MCF 10A (cell line): ENCODE data around the gene TNFRSF6B. TPM values are rescaled to one million over a fixed set of nuclear protein-coding genes. Genes with fewer than 3 reads are reported as not detected.
"Not testable (repeated sequence)": the region's sequence is repeated elsewhere in the genome, so short reads cannot be mapped to it uniquely, and the experiment has no call there.

Experiments
- Bru-seq: library from RNA; stranded (reverse); fragments of 400-500 nt; gene quantifications from one replicate; lab custom pipeline; 2021; lab: Mats Ljungman, UMichigan
- BruChase-seq, 2 experiments: library from RNA; stranded (reverse); fragments of 400-500 nt; gene quantifications; one replicate each; lab custom pipeline; 2021; lab: Mats Ljungman, UMichigan
- BruUV-seq: library from RNA; stranded (reverse); fragments of 400-500 nt; replicated peaks from 2 replicates; lab custom pipeline; 2021; lab: Mats Ljungman, UMichigan
- CTCF ChIA-PET: fragments of 300-600 bp; sonication (Branson Sonifier 250); formaldehyde crosslinking; extraction: SDS; loops from one replicate; lab custom pipeline; 2021; ENCODE audit warnings: antibody characterized with exemption, inconsistent platforms; lab: Yijun Ruan, JAX
- POLR2A ChIA-PET: fragments of 300-600, 350-650 bp; sonication (Branson Sonifier 250); formaldehyde crosslinking; extraction: SDS; loops from one replicate; lab custom pipeline; 2020; ENCODE audit warnings: antibody characterized with exemption, inconsistent platforms; lab: Yijun Ruan, JAX
- DNase-seq: peaks from one replicate; pipeline ENCODE4 v3.0.0-alpha.2; 2018; ENCODE audit not compliant: unreplicated experiment
- H3K27ac Mint-ChIP-seq: one replicate; pipeline ENCODE4 v1.8.0; 2022; ENCODE audit warnings: mild to moderate bottlenecking, low read depth, mixed read lengths; ENCODE audit not compliant: unreplicated experiment
- H3K27me3 Mint-ChIP-seq: one replicate; pipeline ENCODE4 v1.8.0; 2022; ENCODE audit warnings: mixed read lengths; ENCODE audit not compliant: insufficient read depth, unreplicated experiment
- H3K36me3 Mint-ChIP-seq: one replicate; pipeline ENCODE4 v1.8.0; 2022; ENCODE audit warnings: mild to moderate bottlenecking, moderate library complexity, mixed read lengths; ENCODE audit not compliant: insufficient read depth, unreplicated experiment
- H3K4me1 Mint-ChIP-seq: one replicate; pipeline ENCODE4 v1.8.0; 2022; ENCODE audit warnings: mixed read lengths; ENCODE audit not compliant: insufficient read depth, unreplicated experiment
- H3K4me3 Mint-ChIP-seq: one replicate; pipeline ENCODE4 v1.8.0; 2022; ENCODE audit warnings: mild to moderate bottlenecking, moderate library complexity, mixed read lengths; ENCODE audit not compliant: unreplicated experiment
- H3K9me3 Mint-ChIP-seq: one replicate; pipeline ENCODE4 v1.8.0; 2022; ENCODE audit warnings: mixed read lengths; ENCODE audit not compliant: unreplicated experiment
- CTCF ChIP-seq: fragments of 200-600 bp; IDR thresholded peaks from one replicate; pipeline ENCODE4 v1.8.0; 2022; ENCODE audit warnings: antibody characterized with exemption, mild to moderate bottlenecking; ENCODE audit not compliant: unreplicated experiment
- intact Hi-C: fragments of 100-400 bp; cut with micrococcal nuclease; formaldehyde crosslinking; loops from 2 replicates; pipeline ENCODE4 v1.14.1; 2022
- long read RNA-seq: library from polyadenylated mRNA; stranded (forward); transcript quantifications from one replicate; pipeline ENCODE4 v2.0.0, GENCODE V29; 2022
- total RNA-seq: library from RNA; stranded (reverse); gene quantifications from 2 replicates; pipeline ENCODE4 v1.2.3, GENCODE V29; 2022

TNFRSF6B gene
- total RNA-seq, result 12.3 and 24.4 TPM in 2 replicates
- percentile 57 among the genes with signal in this experiment for Bru-seq, nascent RNA
- percentile 68 among the genes with signal in this experiment for BruChase-seq, experiment 1, labeled RNA remaining after a 6-hour chase
- BruChase-seq, experiment 2, labeled RNA remaining after a 2-hour chase, result percentile 64 among the genes with signal in this experiment
- long read RNA-seq, transcript TNFRSF6B-201 (3 exons, 1,141 nt), result major isoform, 129 of 137 reads
- long read RNA-seq, partial matches to known transcripts, result 0 of 137 reads
- long read RNA-seq, other reads (novel, unspliced or antisense), result 8 of 137 reads

DNA sequence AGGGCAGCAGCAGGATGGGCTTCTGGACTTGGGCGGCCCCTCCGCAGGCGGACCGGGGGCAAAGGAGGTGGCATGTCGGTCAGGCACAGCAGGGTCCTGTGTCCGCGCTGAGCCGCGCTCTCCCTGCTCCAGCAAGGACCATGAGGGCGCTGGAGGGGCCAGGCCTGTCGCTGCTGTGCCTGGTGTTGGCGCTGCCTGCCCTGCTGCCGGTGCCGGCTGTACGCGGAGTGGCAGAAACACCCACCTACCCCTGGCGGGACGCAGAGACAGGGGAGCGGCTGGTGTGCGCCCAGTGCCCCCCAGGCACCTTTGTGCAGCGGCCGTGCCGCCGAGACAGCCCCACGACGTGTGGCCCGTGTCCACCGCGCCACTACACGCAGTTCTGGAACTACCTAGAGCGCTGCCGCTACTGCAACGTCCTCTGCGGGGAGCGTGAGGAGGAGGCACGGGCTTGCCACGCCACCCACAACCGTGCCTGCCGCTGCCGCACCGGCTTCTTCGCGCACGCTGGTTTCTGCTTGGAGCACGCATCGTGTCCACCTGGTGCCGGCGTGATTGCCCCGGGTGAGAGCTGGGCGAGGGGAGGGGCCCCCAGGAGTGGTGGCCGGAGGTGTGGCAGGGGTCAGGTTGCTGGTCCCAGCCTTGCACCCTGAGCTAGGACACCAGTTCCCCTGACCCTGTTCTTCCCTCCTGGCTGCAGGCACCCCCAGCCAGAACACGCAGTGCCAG is at the start of gene TNFRSF6B:
Gene TNFRSF6B, plus strand, starts transcription at position 25 of the 729 bp plus-strand sequence. Its CDS starts 116 bp downstream, at position 141.
- CTCF ChIA-PET, result interaction anchor here (0.6 to 1.2 kb wide), 3 partner anchors 9 to 560 kb away, joined by 4 to 5 read pairs (median 4); no protein-coding TSS in a partner anchor

GRCh38 chr20:63648190-63648589 is 48.3 kb upstream of the TNFRSF6B start:
- Mint-ChIP-seq H3K4me3 (no peak overlapping the region), H3K27me3 (no peaks in the 10 kb centered on the region), H3K9me3 (no peaks in the 10 kb centered on the region), H3K27ac (no peak overlapping the region), H3K36me3 (peaks cover 4% of the 10 kb centered on the region), H3K4me1 (peaks cover 7% of the 10 kb centered on the region)
- BruUV-seq, result no TSS peak
- TF ChIP-seq CTCF, result no peak
- POLR2A ChIA-PET, result interaction anchor here (1.0 to 1.8 kb wide), 4 partner anchors 10 to 327 kb away, joined by 3 to 15 read pairs (median 4); partner anchors contain the start of genes ARFRP1, GMEB2, RTEL1 and ZGPAT
- intact Hi-C loops, result loop anchor here (10.0 kb wide), 1 partner anchor 113 kb away; the partner anchor contains the start of gene PTK6
- CTCF ChIA-PET, result interaction anchor here (0.6 to 0.7 kb wide), 2 partner anchors 326 to 332 kb away, joined by 3 read pairs; partner anchors contain the start of gene PRPF6
- no peak for DNase-seq

More for the DNA sequence above, at the start of gene TNFRSF6B:
- Mint-ChIP-seq H3K27ac (peak within 1 kb of the TSS; percentile 51), H3K36me3 (peaks cover 58% of the 10 kb centered on the region), H3K4me3 (peak within 1 kb of the TSS; percentile 72), H3K27me3 (no peaks in the 10 kb centered on the region), H3K9me3 (no peaks in the 10 kb centered on the region), H3K4me1 (peaks cover 12% of the 10 kb centered on the region)
- POLR2A ChIA-PET, result interaction anchor here (0.9 to 5.4 kb wide), 14 partner anchors 11 to 260 kb away, joined by 3 to 79 read pairs (median 8); partner anchors contain the start of genes ARFRP1, PPDPF, PTK6 and RTEL1
- BruUV-seq, result TSS peak; percentile 71
- no peak for TF ChIP-seq CTCF
- intact Hi-C loops, result loop anchor here (2.0 to 5.0 kb wide), 3 partner anchors 39 to 159 kb away; partner anchors contain the start of genes PTK6 and RTEL1
- DNase-seq, result peak; percentile 43

GRCh38 chr20:63648895-63649589 is 47.4 kb upstream of the TNFRSF6B start:
- ChIA-PET CTCF (no interaction called here), POLR2A (interaction anchor here (0.6 to 1.8 kb wide), 4 partner anchors 9 to 59 kb away, joined by 3 to 15 read pairs (median 4); partner anchors contain the start of genes ARFRP1, GMEB2, RTEL1 and ZGPAT)
- Mint-ChIP-seq H3K27me3 (no peaks in the 10 kb centered on the region), H3K27ac (no peak overlapping the region), H3K36me3 (no peaks in the 10 kb centered on the region), H3K4me3 (no peak overlapping the region), H3K4me1 (peaks cover 7% of the 10 kb centered on the region), H3K9me3 (no peaks in the 10 kb centered on the region)
- no peak for DNase-seq
- TF ChIP-seq CTCF, result no peak
- intact Hi-C loops, result loop anchor here (10.0 kb wide), 1 partner anchor 114 kb away; the partner anchor contains the start of gene PTK6
- no TSS peak for BruUV-seq

- CTCF ChIA-PET, result interaction anchor here (0.6 kb wide), 2 partner anchors 23 to 113 kb away, joined by 3 read pairs; partner anchors contain the start of gene PTK6
- H3K9me3 Mint-ChIP-seq, intact Hi-C loops, BruUV-seq, H3K27me3 Mint-ChIP-seq, H3K4me3 Mint-ChIP-seq, H3K36me3 Mint-ChIP-seq, DNase-seq, H3K4me1 Mint-ChIP-seq, H3K27ac Mint-ChIP-seq, POLR2A ChIA-PET: not testable (repeated sequence)
Measured at GRCh38 chr20:63650486-63650885, 46.0 kb upstream of the TNFRSF6B start.
